NB4 (cell line): ENCODE measurements around the gene MCRIP1.

ENCODE experiments used
- DNase-seq: peaks from one replicate; pipeline ENCODE4 v3.0.0; 2010; ENCODE audit warnings: low read depth
- H3K4me3 ChIP-seq: one replicate; pipeline ENCODE4 v1.5.1; 2011; ENCODE audit warnings: mild to moderate bottlenecking, low read depth, low read length, moderate library complexity
- CTCF ChIP-seq: IDR thresholded peaks from one replicate; pipeline ENCODE4 v1.5.1; 2012; ENCODE audit warnings: low read depth, low read length
- MYC ChIP-seq: IDR thresholded peaks from 2 replicates; pipeline ENCODE4 v1.6.1; 2011; ENCODE audit warnings: low read depth, low read length
- POLR2A ChIP-seq: IDR thresholded peaks from 2 replicates; pipeline ENCODE4 v1.6.1; 2011; ENCODE audit warnings: mild to moderate bottlenecking; ENCODE audit not compliant: insufficient read length; ENCODE audit errors: extremely low read depth
- TF ChIP-seq, protein P1 (sequence below): IDR thresholded peaks from 2 replicates; pipeline ENCODE4 v1.6.1; 2011; ENCODE audit warnings: low read depth, low read length

Gene MCRIP1

GRCh38 chr17:81824595-81824994 is 8.5 kb downstream of the MCRIP1 start:
- no peak for TF ChIP-seq MYC
- TF ChIP-seq CTCF, result no peak
- TF ChIP-seq POLR2A, result no peak
- TF ChIP-seq, protein P1, sequence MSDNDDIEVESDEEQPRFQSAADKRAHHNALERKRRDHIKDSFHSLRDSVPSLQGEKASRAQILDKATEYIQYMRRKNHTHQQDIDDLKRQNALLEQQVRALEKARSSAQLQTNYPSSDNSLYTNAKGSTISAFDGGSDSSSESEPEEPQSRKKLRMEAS, result no peak
- no peak overlapping the region for H3K4me3 ChIP-seq
- DNase-seq, result no peak

DNA sequence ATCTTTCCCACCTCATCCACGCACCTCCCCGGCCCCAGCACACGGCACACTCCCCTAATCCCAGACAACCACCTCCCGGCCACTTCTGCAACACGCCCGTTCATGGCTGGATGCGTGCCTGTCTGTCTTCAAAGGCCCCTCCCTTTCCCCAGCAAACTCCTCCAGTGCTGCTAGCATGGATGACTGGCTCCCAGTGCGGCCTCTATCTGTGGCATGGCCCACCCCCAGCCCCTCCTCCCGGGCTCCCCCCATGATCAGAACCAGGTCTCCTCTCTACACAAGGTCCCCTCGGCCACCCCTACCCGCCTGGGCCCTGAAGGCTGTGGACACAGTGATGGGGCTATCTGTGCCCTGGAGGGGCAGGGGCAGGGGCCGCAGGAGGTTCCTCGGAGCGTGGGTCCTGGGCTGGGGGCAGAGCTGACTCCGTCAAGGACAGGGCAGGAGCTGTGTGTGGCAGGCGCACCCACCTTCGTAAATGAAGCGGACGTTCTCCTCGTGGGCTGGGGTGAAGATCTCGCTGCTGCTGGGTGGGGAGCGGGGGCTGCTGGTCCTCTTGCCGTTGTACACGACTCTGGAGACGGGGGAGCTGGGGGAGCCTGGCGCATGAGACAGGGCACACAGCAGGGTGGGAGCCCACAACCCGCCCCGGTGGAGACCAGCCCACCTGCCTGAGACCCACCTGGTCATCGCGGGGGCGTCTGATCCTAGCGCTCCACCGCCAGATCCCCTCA is 9.1 kb downstream of the MCRIP1 start:
- TF ChIP-seq, protein P1, result no peak
- TF ChIP-seq MYC (no peak), CTCF (no peak), POLR2A (no peak)
- DNase-seq, result no peak
- no peak overlapping the region for H3K4me3 ChIP-seq

DNA sequence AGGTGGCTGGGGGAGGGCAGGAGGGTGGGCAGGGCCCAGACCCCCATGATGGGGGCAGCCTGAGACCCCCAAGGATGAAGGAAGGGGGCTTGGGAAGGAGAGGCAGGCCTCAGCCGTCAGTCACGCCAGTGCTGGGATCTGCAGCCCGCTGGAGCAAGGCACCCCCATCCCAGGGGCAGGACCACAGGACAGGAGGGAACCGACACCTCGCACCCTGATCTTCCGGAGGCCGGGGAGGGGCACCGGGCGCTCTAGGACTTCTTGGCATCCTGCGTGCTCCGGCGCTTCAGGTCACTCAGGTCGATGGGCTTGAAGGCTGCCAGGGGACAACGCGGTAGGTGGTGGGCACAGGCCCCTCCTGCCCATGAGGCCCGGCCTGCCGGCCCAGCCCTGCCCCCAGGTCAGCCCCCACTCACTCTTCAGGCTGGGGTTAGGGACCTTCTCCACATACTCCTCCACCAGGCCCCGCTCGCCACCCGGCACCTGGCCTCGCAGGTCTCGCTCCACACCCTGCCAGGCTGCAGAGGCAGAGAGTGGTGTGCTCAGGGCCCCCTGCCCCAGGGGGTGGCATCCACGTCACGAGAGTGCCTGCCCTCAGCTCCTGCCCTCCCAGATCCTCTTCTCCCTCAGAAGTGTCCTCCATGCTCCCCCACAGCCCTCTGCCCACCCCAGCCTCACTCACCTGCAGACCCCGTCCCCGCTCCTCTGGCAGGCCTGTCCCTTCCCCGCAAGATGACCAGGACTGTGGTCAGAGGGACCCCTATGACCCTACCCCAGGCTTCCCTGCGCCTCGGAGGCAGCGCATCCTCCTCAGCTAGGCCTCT is 9.9 kb downstream of the MCRIP1 start:
- no peak for DNase-seq
- TF ChIP-seq MYC, result no peak
- no peak for TF ChIP-seq POLR2A
- TF ChIP-seq, protein P1, result no peak
- no peak for TF ChIP-seq CTCF
- no peak overlapping the region for H3K4me3 ChIP-seq

GRCh38 chr17:81822312-81822637 is 10.8 kb downstream of the MCRIP1 start:
- TF ChIP-seq POLR2A, result no peak
- TF ChIP-seq, protein P1, result no peak
- no peak for TF ChIP-seq CTCF
- no peak for TF ChIP-seq MYC
- DNase-seq, result no peak
- H3K4me3 ChIP-seq, result no peak overlapping the region

- no peak overlapping the region for H3K4me3 ChIP-seq
- peak; percentile 54 for DNase-seq
- peak; percentile 41 for TF ChIP-seq CTCF
- TF ChIP-seq, protein P1, result no peak
- no peak for TF ChIP-seq MYC
- TF ChIP-seq POLR2A, result no peak
Observed at GRCh38 chr17:81821603-81822311, 11.3 kb downstream of the MCRIP1 start.
